Cardiac septum (tissue), 1 donor: ENCODE data around the gene MR1. TPM values are rescaled to one million over a fixed set of nuclear protein-coding genes. Genes with fewer than 3 reads are reported as not detected.

Experiments used
- DNase-seq: peaks from one replicate; pipeline ENCODE4 v3.0.0-alpha.2; 2020; ENCODE audit warnings: low spot score
- intact Hi-C: fragments of 100-400 bp; cut with DNase I; formaldehyde crosslinking; loops from one replicate; pipeline ENCODE4 v1.14.0; 2022
- total RNA-seq: library from RNA; stranded (reverse); fragmentation: NEBNext Ultra II Directional; extraction: Animal tissue kit (Norgen Biotek cat#: 25700); gene quantifications from one replicate; pipeline ENCODE4 v1.2.1, GENCODE V29; 2021
- donor health status: DM: no; HTN: no; CAD: no.

MR1 gene
- total RNA-seq, 1 donor from 2014 or later = 4.6 TPM

- DNase-seq = no peak
- intact Hi-C loops = no loop called here
Measured at GRCh38 chr1:181100934-181101333, 67.2 kb downstream of the MR1 start.

DNA sequence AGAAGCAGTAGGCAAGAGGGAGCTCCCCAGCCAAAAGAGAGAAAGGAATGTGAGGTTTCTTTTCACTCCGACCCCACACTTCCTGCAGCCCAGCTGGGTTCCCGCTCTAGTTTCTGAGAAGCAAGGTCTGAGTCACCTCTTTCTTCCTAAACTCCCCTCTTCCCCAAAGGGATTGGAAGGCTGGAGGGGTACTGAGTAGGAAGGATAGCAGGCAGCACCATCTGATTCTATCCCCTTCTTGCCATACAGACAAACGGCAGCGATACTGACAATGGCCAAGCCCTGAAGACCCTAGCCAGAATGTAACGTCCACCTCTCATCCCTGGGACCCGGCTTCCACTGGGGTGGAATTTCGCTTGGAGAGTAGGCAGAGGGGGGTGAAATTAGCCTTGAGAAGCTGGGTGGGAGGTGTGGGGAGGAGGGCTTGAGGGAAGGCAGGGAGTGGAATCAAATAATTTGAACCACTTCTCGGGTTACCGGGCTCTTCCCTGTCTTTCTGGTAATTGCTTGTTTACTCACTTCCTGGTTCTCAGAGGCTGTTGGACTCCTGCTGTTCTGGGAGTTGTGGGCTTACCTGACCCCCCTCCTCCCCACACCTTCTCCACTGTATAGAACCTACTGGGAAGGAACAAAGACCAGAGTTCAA, 67.9 kb downstream of the MR1 start:
- intact Hi-C loops = no loop called here
- DNase-seq = no peak

GRCh38 chr1:181102841-181103240, 69.1 kb downstream of the MR1 start:
- intact Hi-C loops = no loop called here
- DNase-seq = no peak

DNA sequence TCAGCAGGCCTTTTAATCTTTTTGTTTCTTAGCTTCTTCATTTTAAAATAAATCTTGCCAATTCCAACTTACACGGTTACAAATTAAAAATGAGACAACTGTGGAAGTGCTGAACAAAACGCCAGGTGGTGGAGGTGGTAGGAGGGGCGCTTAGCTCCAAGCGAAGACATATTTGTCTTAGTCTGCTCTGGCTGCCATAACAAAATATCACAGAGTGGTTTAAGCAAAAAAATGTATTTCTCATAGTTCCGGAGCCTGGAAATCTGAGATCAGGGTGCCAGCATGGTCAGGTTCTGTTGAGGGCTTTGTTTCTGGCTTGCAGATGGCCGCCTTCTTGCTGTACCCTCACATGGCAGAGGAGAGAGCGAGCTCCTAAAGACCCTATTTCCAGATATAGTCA, 69.6 kb downstream of the MR1 start:
- no peak for DNase-seq
- intact Hi-C loops = no loop called here

DNA sequence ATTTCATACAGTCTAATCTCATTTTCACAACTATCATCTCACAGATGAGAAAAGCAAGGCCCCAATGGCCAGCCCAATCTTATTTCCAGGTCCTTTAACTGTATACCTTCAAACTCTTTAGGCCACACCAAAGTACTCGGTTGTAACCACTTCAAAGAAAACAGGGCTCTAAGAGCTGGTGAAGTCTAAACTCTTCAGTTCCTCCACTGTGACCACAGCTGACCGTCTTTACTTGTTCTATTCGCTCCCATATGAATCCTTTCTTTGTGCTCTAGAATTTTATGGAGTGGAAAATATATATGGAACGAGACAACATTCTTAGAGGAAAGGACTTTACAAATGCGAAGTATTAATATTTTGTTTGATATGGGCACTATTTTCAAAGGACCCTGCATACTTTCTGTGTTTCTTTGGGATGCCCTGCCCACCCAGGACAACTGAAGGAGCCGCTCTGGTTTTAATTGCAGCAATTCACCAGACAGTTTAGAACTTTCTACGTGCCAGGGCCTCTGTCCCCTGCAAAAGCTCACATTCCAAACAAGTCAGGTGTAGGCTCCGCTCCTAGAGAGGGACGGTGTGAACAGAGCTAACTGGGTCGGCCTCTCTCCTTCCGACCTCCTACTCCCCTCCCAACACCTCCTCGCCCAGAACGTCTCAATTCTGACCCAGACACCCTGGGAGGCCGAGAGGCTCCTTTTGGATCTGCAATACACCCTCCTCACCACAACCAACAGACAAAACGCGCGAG, 70.4 kb downstream of the MR1 start:
- DNase-seq = no peak
- intact Hi-C loops = no loop called here

DNA sequence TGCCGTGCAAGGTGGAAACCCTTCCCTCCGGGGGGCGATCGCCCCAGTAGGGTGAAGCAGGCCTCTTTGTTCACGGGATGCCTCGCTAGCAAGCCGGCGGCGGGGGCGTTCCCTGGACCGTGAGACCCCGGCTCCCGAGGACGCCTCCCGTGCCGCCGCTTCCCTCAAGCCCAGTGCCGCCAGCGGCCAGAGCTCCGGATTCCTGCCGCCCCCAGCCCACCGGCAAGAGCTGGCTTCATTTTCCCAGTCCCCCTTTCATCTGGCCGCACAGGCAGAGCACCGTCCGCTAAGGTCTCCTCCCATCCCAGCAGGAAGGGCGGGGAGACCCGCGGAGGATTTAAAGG, 71.0 kb downstream of the MR1 start:
- intact Hi-C loops = no loop called here
- no peak for DNase-seq

- intact Hi-C loops = loop anchor here (1.0 kb wide), 1 partner anchor 15 kb away; no protein-coding TSS in a partner anchor
- peak; percentile 98 for DNase-seq
Measured at GRCh38 chr1:181105134-181106021, 71.6 kb downstream of the MR1 start.

- intact Hi-C loops = loop anchor here (1.0 kb wide), 1 partner anchor 16 kb away; no protein-coding TSS in a partner anchor
- DNase-seq = no peak
Measured at GRCh38 chr1:181106022-181106312, 72.2 kb downstream of the MR1 start.

DNA sequence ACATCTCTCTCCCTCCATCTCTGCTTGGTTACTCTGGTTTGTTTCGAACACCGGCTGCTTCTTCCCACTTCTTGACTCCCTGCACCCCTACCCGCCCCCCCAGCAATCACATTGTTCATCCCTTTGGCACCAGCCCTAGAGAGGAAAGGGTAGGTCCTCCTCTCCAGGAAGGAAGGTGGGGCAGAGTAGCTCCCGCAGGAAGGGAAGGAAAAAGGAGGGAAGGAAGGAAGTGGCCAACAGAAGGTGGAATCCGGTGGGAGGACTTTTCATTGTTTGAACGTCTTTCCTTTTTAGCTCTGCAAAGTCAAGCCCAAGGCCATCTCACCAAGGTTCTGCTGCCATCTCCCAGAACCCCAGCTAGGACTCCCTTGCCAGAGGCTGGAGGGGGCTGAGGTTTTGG, 72.7 kb downstream of the MR1 start:
- no peak for DNase-seq
- intact Hi-C loops = loop anchor here (1.0 kb wide), 1 partner anchor 16 kb away; no protein-coding TSS in a partner anchor

DNA sequence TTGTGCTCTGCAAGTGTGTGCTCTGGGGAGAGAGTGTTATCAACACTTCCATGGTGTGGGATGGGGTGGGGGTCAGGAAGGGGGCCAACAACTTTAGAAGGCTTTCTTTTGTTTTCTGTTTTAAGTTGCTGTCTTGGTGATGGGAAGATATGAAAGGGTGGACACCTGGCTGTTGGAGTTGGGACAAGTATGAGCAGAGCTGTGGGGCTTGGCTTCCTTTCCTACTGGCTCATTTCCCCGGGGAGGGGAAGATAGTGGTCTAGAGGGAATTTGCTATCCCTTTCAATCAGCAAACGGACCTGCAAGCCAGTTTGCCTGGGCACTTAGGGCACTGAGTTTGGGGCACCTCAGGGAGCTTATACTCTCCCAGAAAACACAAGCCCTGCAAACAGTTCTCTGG, 73.9 kb downstream of the MR1 start:
- no peak for DNase-seq
- intact Hi-C loops = loop anchor here (1.0 kb wide), 1 partner anchor 35 kb away; no protein-coding TSS in a partner anchor

- no peak for DNase-seq
- intact Hi-C loops = no loop called here
Measured at GRCh38 chr1:181108304-181108867, 74.6 kb downstream of the MR1 start.

DNA sequence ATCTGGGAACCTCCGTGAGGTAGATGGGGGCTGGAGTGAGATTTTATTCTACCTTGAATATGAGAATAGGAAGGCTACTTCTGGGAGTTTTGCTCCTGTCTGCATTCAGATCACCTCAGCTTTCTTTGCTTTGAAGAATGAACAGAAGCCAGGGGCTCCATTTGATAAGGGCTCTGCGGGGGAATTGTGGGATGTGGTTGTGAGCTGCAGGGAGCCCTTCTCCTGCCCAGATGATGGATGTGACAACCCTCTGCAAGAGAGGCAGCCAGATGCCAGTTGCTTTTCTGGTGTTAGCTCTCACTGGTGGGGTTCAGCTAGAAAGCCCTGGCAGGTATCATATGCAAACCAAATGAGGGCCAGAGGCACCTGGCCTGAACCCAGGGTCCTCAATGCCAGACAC, 76.2 kb downstream of the MR1 start:
- intact Hi-C loops = no loop called here

More for the DNA sequence above, 76.2 kb downstream of the MR1 start:
- DNase-seq = no peak

Other genes with a start within 250 kb of the MR1 start
- 11.4 TPM for gene KIAA1614, start 121.1 kb upstream of the MR1 start, total RNA-seq
- 8.3 TPM for gene STX6, start 11.1 kb upstream of the MR1 start, total RNA-seq
- 20.5 TPM for gene IER5, start 54.7 kb downstream of the MR1 start, total RNA-seq